ENCODE results near the gene CLNK.

Gene CLNK

DNA sequence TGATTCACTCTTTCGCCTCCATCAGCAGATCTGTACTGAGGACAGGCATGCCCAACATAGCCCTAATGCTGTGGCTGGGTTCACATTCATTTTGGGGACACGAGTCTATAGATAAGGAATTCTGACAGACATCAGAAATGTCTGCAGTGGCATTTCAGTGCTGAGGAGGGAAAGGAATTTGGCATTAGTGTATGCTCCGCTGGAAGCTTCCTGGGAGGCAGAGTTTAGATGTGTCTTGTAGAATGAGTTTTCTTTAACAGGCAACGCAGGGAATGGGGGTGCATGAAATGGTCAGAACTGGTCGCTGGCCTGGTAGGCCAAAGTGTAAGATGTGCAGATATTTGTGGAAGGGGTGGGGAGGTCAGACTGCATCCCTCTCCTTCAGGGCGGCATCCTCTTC, 183.8 kb downstream of the CLNK start:
- no peak for DNase-seq

DNA sequence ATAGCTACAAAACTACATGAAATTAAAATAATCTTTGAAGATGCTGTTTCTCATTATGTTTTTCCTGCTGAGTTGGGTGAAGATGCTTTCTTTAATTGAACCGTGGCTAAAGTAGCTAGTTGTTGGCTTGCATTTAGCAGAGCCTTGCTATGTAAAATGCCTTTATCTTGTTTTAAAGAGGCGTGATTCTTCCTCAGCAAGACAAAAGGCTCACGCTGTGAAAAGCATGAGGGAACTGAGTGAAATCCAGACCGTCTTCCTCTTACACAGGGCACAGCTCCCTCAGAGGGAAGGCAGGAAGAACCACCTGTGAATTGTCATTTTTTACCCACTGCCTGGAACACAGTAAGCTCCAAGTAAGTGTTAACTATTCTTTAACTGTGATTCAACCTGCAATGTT, 188.4 kb downstream of the CLNK start:
- DNase-seq: no peak

DNA sequence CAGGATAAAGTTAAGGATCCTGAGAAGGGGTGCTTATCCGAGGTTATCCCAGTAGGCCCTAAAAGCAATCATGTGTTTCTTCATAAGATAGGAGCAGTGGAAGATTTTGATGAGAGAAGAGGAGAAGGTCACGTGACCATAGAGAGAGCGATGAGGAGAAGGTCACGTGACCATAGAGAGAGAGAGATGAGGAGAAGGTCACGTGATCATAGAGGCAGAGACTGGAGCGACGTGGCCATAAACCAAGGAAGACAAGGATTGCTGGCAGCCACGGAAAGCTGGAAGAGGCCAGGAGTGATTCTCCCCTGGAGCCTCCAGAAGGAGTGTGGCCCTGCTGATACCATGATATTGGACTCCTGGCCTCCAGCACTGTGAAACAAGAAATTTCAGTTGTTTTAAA, 188.9 kb downstream of the CLNK start:
- DNase-seq: no peak

DNA sequence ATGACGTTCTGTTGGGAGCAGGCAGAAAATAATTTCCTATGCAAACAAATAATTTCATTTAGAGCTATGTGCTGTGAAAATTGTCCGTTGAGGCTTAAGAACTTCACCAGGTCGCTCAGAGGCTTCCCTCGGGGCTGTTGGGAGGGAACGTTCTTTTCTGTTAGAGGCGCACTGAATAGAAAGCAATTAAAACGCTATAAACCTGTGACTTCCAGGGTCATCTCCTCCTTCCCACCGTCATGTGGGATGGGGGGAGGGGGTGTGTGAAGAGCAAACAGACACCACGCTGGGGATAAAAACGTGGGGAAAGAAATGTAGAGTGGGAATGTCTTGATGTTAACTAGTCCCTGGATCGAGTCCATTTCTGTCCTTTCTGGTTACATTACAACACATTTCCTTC, 192.1 kb downstream of the CLNK start:
- no peak for DNase-seq

DNA sequence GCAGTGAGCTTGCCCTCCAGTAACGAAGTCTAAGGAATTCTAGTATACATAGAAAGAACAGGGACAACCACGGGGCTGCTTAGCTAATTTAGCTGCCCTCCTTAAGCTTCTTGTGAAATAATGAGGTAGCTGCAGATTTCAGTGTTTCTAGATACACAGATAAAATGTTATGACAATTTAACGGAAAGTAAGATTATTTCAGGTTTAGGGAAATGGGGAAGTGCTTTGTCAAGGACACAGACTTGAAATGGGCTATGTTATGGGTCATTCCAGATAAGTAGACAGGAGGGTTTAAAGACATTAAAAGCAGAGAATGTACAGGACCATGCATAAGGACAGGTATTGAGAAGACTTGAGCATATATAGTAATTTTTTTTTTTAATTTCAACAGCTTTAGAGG, 193.2 kb downstream of the CLNK start:
- DNase-seq: no peak

DNA sequence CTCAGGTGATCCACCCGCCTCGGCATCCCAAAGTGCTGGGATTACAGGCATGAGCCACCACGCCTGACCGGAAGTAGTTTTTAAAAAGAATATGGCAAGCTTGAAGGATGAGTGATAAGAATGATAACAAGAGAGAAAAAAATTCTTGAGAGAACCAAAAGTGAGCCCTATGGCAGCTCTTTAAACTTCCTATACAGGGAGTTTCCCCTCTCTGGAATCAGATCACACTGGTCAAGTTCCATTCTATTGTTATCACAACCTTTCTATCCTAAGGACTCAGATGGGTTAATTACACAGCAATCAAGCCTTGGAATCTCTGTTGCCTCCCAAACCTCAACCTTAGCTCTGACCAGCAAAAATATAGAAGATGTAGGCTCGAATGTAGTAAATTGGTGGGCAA, 193.6 kb downstream of the CLNK start:
- no peak for DNase-seq

DNA sequence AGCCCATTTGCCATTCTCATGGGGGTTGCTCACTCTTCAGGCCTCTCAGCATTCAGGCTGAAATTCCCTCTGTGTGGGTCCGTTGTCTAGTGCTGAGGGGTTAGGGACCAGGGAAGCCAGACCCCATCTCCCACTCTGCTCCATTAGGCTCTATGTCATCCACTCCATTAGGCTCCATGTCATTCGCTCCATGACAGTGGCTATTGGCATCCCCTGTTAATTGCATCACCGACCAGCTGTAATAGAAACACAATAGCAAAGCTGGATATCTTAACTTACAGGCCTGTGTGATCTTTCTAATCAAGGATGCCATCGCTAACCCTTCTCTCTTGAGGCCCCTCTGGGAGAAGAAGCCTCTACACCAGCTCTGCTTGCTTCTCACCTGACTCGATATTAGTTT, 201.7 kb downstream of the CLNK start:
- no peak for DNase-seq

DNA sequence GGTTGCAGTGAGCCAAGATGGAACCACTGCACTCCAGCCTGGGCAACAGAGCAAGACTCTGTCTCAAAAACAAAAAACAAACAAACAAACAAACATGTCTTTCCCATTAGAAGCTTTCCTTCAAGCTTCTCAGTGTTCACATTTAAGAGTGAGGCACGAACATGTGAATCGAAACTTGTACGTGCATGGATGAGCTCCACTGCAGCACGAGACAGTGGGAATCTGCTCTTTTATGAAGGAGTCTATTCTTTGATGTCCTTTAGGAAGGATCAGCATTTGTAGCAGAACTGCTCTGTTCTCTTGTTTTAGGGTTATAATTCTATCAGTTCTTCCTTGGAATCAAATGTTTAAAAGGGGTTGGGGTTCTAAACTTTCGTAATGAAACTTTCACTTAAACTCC, 204.0 kb downstream of the CLNK start:
- DNase-seq: no peak

DNA sequence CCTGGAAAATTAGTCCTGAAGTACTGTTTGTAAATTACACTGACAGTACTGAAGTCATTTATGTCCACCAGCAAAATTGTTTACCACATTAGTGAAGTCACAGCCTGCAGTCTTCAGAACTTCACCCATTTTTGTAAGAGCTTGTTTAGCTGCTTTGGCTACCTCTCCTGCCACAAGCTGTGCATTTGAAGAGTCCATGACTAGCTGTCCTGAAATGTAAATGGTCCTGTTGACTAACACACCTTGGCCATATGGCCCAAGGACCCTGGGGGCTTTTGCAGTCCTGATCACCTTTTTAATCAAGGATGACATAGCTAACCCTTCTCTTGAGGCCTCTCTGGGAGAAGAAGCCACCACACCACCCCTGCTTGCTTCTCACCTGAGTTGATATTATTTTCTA, 205.9 kb downstream of the CLNK start:
- DNase-seq: no peak

DNA sequence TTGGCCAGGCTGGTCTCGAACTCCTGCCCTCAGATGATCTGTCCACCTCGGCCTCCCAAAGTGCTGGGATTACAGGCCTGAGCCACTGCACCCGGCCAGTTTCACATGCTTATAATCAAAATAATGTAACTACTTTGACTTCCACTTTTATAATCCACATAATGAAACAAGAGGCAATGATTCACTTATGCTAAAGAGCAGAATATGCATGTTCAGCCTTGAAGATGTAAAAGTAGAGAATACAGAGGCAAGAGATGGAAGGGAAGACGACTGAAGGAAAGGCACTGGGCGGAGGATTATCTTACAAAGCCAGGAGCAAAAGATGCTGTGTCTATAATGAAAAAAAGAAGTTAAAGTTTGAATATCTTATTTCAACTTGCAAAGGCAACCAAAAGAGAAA, 214.1 kb downstream of the CLNK start:
- DNase-seq: no peak

DNA sequence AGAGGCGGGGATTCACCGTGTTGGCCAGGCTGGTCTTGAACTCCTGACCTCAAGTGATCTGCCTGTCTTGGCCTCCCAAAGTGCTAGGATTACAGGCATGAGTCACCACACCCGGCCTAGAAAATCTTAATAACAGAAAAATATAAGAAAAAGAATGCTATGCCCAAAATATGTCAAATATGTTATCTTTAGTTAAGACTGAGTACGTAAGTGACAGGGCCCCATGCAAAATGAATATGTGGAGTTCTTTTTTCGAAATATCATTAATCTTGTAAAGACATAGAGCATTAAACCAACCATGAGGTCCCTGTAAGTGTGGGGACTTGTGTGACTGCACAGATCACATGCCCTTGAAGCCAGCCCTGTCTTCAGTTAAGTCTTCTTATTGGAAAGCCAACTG, 218.4 kb downstream of the CLNK start:
- no peak for DNase-seq

DNA sequence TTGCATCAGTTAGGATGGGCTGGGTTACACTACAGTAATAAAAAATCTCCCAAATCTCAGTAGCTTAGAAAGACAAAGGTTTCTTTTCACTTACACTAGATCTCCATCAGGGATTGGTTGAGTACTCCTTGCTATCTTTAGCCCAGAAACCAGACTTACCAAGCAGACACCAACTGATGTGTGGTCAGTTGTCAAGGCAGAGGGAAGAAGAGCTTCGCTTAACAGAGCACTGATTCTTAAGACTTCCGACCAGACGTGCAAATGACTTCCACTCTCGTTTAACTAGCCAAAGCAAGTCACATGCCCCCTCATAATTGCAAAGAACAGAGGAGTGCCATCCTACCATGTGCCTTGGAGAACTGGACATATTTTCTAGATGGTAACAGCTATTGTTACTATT, 221.7 kb downstream of the CLNK start:
- DNase-seq: no peak

DNA sequence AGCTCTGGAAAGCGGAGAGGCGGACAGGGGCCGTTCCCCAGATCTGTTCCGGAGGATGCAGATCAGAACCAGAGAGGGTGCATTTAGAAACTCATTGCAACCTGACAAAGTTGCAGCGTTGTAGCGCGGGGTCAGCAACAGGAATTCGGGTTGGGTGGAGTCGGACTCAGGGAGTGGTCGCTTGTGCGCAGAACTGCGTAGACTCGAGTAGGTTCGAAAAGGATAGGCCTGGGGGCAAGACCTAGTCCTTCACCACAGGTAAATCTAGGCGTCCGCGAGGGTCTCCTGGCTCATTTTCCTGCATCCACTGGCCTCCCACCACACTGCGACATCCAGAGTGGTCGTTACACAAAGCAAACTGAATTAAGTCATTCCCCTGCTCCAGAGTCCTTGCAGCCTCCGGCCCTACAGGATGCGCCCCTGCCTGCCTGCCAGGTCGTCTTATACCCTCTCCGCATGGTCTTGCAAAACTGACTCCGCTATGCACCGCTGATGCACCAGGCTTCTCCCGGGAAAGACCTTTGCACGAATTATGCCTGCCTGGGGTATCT, 222.6 kb downstream of the CLNK start:
- DNase-seq: no peak

DNA sequence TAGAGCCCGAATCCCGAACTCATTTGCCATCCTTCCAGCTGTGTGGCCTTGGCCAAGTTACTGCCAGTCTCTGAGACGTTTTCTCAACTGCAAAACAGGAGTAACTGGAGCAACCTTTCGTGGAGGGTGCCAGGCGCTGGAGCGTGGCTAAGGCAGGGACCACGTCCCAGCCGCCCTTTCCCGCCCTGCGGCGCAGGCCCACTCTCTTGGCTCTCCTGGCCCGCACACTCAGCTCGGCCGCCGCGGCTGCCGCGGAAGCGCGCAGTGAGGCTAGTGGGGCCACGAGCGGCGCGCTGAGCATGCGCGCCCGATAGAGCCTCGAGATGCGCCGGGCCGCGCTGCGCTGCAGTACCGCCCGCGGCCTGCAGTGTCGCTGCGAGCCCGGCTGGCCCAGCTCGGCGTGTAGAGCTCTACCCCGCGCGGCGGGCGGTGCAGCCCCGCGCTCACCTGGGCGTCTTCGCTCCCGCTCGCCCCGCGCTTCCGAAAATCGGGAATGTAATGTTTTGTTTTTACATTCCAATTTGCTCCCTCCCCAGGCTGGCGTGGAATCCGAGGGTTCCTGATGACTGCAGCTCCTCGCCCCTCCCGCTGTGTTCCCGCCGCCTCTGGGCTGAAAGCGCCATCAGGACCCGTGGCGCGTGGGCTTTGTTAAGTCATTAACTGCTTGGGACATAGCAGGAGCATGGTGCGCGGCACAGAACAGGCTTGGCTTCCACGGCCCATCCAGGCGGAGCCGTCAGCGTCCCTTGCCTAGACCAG, 223.3 kb downstream of the CLNK start:
- peak; percentile 11 for DNase-seq

DNA sequence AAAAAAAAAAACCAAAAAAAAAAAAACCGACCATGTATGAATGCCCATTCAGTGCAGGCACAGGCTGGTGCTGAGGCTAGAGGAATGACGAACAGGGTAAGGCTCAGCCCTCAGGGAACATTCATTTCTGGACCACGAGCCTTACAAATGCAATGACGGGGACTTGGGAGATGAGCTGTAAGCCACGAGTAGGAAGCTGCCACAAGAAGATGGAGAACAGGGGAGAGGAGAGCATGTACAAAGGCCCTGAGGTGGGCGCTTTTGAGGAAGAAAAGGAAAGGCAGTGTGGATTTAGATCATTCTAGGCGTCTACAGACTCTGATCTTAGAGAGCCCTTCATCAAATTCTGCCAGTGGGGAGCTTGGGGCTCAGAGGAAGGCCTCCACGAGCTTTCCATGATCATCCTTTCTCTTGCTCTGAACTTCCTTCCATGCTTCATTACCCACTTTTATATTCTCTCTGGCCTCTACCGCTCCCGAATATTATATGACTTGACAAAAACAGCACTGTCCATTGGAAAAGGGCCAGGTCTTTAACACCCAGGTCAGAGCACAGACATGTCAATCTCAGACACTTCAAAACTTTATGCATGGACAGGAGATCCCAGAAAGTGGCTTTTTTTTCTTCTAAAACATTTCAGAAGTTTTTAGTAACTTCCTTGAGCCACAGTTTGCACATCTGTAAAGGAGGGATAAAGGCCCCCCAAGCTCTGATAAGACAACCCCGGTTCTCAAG, 224.1 kb downstream of the CLNK start:
- no peak for DNase-seq

DNA sequence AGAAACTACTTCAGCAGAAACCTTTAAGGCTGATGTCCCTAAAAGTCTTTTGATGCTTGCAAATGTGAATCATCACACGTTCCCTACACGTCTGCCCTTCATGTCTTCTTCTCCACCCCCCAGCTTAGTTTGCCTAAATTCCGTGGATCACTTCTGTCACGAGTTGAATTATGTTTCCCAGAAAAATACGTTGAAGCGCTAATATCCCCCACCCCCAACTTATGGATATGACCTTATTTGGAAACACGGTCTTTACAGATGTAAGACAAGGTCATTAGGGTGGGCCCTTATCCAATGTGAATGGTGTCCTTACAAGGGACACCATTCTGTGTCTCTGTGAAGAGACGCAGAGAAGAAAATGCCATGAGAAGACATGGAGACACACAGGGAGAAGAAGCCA, 225.3 kb downstream of the CLNK start:
- DNase-seq: no peak

DNA sequence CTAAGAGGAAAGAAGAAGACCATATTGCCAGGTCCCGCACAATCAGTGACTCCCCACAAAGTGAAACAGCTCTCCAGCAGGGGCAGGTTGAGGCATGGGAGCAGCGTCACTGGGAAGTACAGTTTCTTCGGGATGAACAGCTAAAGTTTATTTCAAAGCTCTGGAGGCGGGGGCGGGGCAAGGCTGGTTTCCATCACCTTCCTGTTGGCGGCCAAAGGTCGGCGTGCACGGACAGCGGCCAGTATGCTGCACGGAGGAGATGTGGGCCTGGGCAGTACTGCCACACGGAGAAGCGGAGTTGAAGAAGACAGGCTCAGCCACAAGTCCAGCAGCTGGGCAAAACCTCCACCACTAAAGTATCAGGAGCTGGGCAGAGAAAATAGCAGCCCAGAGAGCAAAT, 226.4 kb downstream of the CLNK start:
- DNase-seq: no peak

DNA sequence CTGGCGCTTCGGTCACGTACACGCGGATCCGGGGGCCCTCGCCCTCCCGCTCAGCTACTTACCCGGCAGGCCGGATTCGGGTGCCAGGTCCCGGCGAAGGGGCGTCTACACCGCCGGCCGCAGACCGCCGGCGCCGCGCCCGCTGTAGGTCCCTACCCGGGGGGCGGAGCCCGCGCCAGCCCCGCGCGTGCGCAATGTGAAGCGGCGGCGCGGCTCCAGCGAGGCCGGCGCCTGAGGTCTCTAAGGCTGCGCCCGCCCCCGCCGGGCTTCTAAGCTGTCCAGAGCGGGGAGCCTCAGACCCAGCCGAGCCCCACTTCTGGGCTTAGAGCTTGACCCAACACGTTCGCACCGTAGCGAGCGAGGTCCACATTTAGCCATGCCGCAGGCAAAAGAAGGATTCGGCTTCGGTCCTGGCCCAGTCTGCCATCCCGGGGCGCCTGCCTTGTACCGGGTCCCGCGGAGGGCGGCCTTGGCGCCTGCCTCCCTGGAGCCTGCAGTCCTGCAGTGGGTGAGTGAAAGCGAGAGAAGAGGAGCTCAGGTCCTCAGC, 227.2 kb downstream of the CLNK start, which contains the start of gene ZNF518B:
Gene ZNF518B, minus strand, starts transcription at position 172 of the 547 bp plus-strand sequence. CDS start 11,098 bp downstream, outside the sequence.
- DNase-seq: peak; percentile 34

DNA sequence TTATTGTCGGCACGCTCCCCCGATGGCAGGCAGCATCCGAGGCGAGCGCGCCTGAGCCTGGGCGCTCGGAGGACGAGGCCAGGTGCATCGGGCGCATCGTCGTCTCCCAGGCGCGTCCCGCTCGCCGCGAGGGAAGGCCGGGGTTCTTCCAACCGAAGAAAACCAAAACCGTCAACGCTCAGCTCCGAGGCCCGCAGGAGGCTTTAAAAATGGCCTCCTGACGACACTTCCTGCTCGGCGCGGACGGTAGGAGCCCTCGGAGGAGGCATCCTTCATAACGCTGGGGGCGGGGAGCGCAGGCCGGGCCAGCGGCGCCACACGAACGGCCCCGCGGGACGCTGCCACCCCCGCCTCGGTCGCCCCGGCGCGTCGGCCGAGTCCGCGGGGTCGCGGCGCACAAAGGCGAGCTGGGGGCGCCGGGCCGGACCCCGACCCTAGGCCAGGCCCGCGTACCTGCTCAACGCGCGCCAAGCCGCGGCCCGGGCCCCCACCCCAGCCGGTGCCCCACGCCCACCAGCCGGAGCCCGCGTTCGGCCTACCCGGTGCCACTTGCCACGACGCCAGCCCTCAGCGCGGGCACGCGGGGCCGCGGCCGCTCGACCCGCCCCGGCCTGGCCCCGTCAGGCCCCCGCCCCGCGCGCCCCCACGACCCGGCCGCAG, 227.8 kb downstream of the CLNK start:
- peak; percentile 20 for DNase-seq

DNA sequence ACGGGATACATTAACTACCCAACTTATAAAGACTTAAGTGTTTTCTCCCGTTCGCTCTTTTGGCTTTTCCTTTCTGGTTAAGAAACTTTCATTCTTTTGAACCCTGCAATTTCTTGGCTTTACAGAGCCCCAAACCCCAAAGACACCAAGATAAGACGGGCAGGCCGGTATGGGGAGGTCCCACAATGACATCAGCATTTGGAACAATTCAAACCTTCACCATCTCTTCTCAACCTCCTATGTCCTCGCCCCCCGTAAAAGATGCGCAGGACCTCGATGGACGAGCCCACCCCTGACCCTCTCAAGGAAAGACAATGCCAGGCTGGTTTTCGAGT, 228.3 kb downstream of the CLNK start:
- DNase-seq: no peak

DNA sequence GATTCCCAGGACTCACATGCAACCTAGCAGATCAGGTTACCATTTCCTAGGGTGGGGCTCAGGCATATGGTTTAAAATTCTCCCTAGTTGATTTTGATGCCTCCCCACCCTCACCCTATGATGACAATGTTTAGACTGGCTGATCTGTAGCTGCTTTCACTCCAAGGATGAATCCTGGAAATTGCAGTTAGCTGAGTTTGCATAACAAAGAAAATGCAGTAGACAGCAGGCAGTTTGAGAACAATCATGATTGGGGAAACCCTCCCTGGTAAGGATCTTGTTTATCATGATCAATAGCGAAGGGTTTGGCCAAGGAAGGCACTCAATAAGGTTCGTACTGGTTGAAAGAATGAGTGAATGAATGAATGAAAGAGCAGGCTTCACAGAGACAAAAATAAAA, 229.4 kb downstream of the CLNK start:
- DNase-seq: no peak

DNA sequence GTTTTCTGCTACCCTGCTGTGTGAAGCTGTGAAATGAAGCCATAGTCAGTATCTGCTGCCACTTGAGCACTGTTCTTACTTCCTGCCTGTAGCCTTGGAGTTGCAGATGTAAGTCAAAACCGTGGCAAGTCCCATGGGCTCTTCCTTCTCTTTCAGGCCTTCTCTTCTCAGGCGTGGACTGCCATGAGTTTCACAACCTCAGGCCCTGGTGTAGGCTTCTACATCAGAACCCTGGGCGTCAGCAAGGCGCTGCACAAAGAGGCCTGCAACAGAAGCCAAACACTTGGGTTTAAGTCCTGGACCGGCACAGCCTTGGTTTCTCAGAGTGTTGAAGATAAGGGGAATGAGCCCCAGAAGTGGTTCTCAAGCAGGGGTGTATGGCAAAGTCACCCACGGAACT, 229.8 kb downstream of the CLNK start:
- no peak for DNase-seq

DNA sequence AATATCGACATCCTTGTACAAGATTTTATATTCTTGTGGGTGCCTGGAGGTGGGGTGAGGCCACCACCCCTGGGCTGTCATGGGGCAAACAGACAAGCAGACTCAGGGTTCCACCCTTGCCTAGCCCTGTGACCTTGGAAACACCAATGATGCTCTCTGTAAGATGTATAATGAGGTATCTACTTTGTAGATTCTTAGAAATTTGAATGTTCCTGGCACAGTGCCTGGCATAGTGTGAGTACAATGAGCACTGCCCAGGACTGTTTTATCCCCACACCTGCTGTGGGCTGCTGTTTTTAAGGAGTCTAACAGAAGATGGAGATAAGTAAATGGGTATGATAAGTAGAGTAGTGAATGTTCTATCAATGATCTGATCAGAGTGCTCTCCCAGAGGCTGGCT, 230.4 kb downstream of the CLNK start:
- DNase-seq: no peak

DNA sequence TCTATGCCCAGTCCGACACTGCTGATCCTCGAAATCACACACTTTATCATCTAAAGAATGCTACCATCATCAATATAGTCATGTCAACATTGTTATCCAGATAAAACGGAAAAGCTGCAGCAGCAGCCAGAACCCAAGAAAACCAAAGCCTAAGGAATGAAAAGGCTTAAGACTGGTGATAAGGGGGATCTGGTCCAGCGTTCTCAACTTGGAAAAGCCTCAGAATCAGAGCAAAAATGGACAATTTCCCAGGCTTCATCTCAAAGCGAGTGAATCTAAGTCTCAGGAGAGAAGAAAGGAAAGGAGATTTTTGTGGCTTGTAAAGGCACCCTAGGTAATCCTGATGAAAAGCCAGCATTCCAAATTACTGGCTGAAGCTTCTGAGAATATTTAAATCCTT, 235.6 kb downstream of the CLNK start:
- DNase-seq: no peak
